HG02885 (cell line): ENCODE results near the gene EIF4G1.

Experiments
- ATAC-seq: cut with Tn5 transposase; IDR thresholded peaks from one replicate; pipeline ENCODE4 v1.9.1; 2021; ENCODE audit warnings: mild to moderate bottlenecking; ENCODE audit not compliant: unreplicated experiment, poor library complexity

The EIF4G1 gene

GRCh38 chr3:184306341-184306972, 7.9 kb upstream of the EIF4G1 start:
- ATAC-seq: no peak

- ATAC-seq: no peak
These were observed 6.5 kb upstream of the EIF4G1 start for GRCh38 chr3:184307915-184308314.

- ATAC-seq: no peak
These were observed 5.7 kb upstream of the EIF4G1 start for GRCh38 chr3:184308744-184309143.

- no peak for ATAC-seq
These were observed 2.8 kb upstream of the EIF4G1 start for GRCh38 chr3:184311633-184312032.

GRCh38 chr3:184314700-184315542, 515 bp downstream of the EIF4G1 start:
- ATAC-seq: peak; percentile 43

GRCh38 chr3:184315543-184315867, 1.1 kb downstream of the EIF4G1 start:
- ATAC-seq: peak; percentile 1

GRCh38 chr3:184315871-184316661, 1.7 kb downstream of the EIF4G1 start:
- no peak for ATAC-seq

- ATAC-seq: no peak
These were observed 2.4 kb downstream of the EIF4G1 start for GRCh38 chr3:184316792-184317191.

GRCh38 chr3:184317201-184317600, 2.8 kb downstream of the EIF4G1 start:
- no peak for ATAC-seq

GRCh38 chr3:184320104-184320445, 5.7 kb downstream of the EIF4G1 start:
- ATAC-seq: no peak

GRCh38 chr3:184321666-184322065, 7.3 kb downstream of the EIF4G1 start:
- ATAC-seq: no peak

GRCh38 chr3:184322731-184323487, 8.5 kb downstream of the EIF4G1 start:
- ATAC-seq: no peak

GRCh38 chr3:184323696-184324095, 9.3 kb downstream of the EIF4G1 start:
- ATAC-seq: no peak

- no peak for ATAC-seq
These were observed 10.9 kb downstream of the EIF4G1 start for GRCh38 chr3:184325269-184325668.

- no peak for ATAC-seq
These were observed 11.4 kb downstream of the EIF4G1 start for GRCh38 chr3:184325715-184326369.

- ATAC-seq: no peak
These were observed 12.8 kb downstream of the EIF4G1 start for GRCh38 chr3:184327171-184327570.

- no peak for ATAC-seq
These were observed 14.1 kb downstream of the EIF4G1 start for GRCh38 chr3:184328516-184328915.

- ATAC-seq: no peak
These were observed 18.1 kb downstream of the EIF4G1 start for GRCh38 chr3:184332370-184333090.

GRCh38 chr3:184333190-184333589, 18.8 kb downstream of the EIF4G1 start:
- ATAC-seq: no peak
